DMS153 (cell line): ENCODE data around the gene GDF3.
"Not testable (repeated sequence)": the region's sequence is repeated elsewhere in the genome, so short reads cannot be mapped to it uniquely, and the experiment has no call there.

ENCODE experiments used
- DNase-seq: peaks from one replicate; lab custom pipeline; 2025; lab: John Stamatoyannopoulos, UW

Gene GDF3

GRCh38 chr12:7695566-7696197 is at the start of gene GDF3:
Gene GDF3 (minus strand): TSS chr12:7695775. CDS start chr12:7695728, 47 bp downstream.
- no peak for DNase-seq

- no peak for DNase-seq
Measured at GRCh38 chr12:7732993-7733392, 37.4 kb upstream of the GDF3 start.

GRCh38 chr12:7731486-7731885 is 35.9 kb upstream of the GDF3 start:
- DNase-seq, result no peak

GRCh38 chr12:7730984-7731383 is 35.4 kb upstream of the GDF3 start:
- not testable (repeated sequence) for DNase-seq

- DNase-seq, result no peak
Measured at GRCh38 chr12:7729746-7730145, 34.2 kb upstream of the GDF3 start.

GRCh38 chr12:7723926-7724325 is 28.4 kb upstream of the GDF3 start:
- DNase-seq, result no peak

GRCh38 chr12:7719946-7720730 is 24.6 kb upstream of the GDF3 start:
- no peak for DNase-seq

- no peak for DNase-seq
Measured at GRCh38 chr12:7716381-7716780, 20.8 kb upstream of the GDF3 start.

GRCh38 chr12:7712841-7713442 is 17.4 kb upstream of the GDF3 start:
- DNase-seq, result no peak

GRCh38 chr12:7711133-7711532 is 15.6 kb upstream of the GDF3 start, which contains the start of gene DPPA3:
Gene DPPA3 (plus strand): TSS chr12:7711433. CDS start chr12:7711571, 138 bp downstream.
- DNase-seq, result no peak

GRCh38 chr12:7709969-7710675 is 14.5 kb upstream of the GDF3 start:
- DNase-seq, result no peak

GRCh38 chr12:7705846-7706245 is 10.3 kb upstream of the GDF3 start:
- DNase-seq, result no peak

GRCh38 chr12:7695237-7695560 is 376 bp downstream of the GDF3 start:
- DNase-seq, result no peak

- DNase-seq, result no peak
Measured at GRCh38 chr12:7694556-7695236, 879 bp downstream of the GDF3 start.

- DNase-seq, result no peak
Measured at GRCh38 chr12:7693793-7694192, 1.8 kb downstream of the GDF3 start.

- DNase-seq, result no peak
Measured at GRCh38 chr12:7681535-7681934, 14.0 kb downstream of the GDF3 start.

- DNase-seq, result no peak
Measured at GRCh38 chr12:7679251-7680045, 16.1 kb downstream of the GDF3 start.

- DNase-seq, result no peak
Measured at GRCh38 chr12:7678744-7679143, 16.8 kb downstream of the GDF3 start.

- not testable (repeated sequence) for DNase-seq
Measured at GRCh38 chr12:7677432-7677888, 18.1 kb downstream of the GDF3 start.

GRCh38 chr12:7675455-7675854 is 20.1 kb downstream of the GDF3 start:
- not testable (repeated sequence) for DNase-seq

GRCh38 chr12:7668171-7668570 is 27.4 kb downstream of the GDF3 start:
- DNase-seq, result no peak
